GM23248 (cell line): ENCODE measurements around the gene VPS37D.

Source experiments
- EZH2 ChIP-seq: fragments of 200-600 bp; sonication (generic); IDR thresholded peaks from 2 replicates; pipeline ENCODE4 v1.6.1; 2018; ENCODE audit warnings: antibody characterized with exemption, mild to moderate bottlenecking; ENCODE audit not compliant: insufficient read depth, poor library complexity, severe bottlenecking
- EZH2phosphoT487 ChIP-seq: fragments of 200-600 bp; sonication (generic); IDR thresholded peaks from 2 replicates; pipeline ENCODE4 v1.6.1; 2018; ENCODE audit warnings: antibody characterized with exemption, moderate library complexity, mild to moderate bottlenecking, low read depth; ENCODE audit not compliant: insufficient read depth

DNA sequence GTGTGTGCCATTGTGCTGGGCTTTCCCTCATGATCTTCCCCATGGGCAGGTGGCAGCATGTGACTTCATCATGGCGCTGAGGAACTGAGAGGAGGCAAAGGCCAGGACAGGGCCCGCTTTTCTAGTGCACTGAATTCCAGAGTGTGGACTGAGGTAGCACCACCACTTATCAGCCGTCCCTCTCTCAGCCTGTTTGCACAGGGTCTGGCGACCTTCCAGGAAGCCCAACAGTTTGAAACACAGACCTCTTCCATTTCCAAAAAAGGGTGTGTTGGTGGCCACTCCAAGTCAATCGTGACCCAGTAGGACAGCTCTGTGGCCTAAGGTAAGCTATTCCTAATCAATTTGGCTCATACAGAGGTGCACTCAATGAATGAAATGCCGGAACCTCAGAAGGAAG, 11.2 kb downstream of the VPS37D start:
- TF ChIP-seq EZH2 (no peak), EZH2phosphoT487 (no peak)
